HUDEP-2 (cell line): Measurements from ENCODE around the gene FOSL1.
A peak's percentile ranks its signal among the peaks of the same experiment; 100 is the strongest.

Source experiments
- DNase-seq, 76 experiments: peaks; one replicate each; lab custom pipeline; 2025; ENCODE audit not compliant: unreplicated experiment in 76 of 76; lab: John Stamatoyannopoulos, UW

FOSL1 gene

DNA sequence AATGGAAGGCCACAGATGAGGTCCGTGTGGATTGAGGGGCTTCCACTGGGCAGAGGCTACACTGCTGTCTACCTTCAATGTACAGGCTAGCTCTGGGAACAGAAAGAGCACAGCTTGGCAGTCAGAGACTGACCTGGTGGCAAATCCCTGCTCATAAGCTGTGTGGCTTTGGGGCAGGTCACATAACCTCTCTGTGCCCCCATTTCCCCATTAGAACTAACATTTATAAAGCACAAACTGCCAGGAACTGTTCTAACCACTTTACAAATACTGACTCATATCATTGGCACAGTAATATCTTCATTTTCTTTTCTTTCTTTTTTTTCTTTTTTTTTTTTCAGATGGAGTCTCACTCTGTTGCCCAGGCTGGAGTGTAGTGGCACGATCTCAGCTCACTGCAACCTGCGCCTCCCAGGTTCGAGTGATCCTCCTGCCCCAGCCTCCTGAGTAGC is 3.1 kb downstream of the FOSL1 start:
- no peak for DNase-seq

- no peak for DNase-seq
Measured at GRCh38 chr11:65896034-65896999, 3.9 kb downstream of the FOSL1 start.

GRCh38 chr11:65895482-65895981 is 4.7 kb downstream of the FOSL1 start:
- no peak for DNase-seq

DNA sequence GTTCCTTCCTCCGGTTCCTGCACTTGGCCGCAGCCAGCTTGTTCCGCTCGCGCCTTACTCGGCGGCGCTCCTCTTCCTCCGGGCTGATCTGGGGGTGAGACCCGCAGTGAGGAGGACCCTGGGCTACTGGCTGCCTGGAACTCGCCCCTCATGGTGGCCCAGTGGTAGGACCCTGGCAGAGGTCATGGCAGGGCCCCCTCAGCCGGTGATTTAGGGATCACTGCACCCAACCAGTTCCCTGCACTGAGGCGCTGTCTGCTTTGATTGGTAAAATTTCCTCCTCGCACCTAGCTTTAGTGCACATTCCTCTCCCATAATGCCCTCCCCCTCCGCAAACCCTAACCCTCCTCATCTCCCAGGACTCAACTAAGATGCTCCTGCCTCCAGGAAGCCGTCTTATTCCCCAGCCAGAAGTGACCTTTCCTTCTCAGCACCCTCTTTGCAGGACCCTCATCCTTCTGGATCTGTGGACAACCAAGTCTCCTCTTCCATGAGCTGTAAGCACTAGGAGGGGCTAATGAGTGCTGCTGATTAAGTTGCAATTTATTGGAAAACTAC is 6.1 kb downstream of the FOSL1 start:
- DNase-seq = no peak

DNA sequence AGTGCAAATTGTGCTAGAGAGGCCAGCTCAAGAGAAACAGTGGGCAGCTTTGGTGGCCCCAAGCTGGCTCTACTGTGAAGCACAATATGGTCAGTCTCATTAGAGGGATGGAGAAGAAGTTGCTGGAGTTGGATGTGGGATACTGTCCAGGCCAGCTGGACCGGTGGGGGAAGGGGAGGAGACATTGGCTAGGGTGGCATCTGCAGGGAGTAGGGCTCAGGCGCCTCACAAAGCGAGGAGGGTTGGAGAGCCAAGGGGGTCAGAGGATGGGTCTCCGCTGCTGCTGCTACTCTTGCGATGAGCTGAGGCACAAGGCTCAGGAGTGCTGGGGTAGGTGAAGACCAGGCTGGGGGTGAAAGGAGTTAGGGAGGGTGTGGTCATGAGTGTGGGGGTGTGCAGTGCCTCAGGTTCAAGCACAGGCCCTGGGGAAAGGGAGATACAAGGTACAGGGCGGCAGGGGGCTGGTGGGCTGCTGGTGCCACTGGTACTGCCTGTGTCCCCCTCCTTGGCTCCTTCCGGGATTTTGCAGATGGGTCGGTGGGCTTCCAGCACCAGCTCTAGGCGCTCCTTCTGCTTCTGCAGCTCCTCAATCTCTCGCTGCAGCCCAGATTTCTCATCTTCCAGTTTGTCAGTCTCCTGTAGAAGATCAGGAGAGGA is 7.4 kb downstream of the FOSL1 start:
- no peak for DNase-seq

DNA sequence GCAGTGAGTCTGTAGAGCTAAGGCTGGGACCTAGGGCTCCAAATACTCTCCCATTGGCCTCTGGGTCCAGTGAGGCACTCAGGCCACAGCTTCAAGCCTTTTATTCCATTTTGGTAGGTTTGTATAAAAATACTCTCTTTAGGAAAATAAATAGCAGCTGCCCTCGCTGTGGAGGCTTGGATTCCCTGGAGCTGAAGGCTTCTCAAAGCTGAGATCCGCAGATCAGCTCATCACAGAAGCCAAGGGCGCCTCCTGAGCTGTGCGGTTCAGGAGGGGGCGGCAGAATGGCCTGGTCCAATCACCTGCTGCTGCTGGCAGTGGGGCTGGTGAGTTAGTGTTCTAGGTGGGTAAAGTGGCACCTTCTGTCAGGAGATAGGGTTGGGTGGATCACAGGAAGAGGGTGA is 8.0 kb downstream of the FOSL1 start:
- peak in 2 of 76 experiments; percentile 13 to 17 for DNase-seq

- peak in 14 of 76 experiments; percentile 19 to 64 (median 46) for DNase-seq
Measured at GRCh38 chr11:65891219-65892136, 8.7 kb downstream of the FOSL1 start.

DNA sequence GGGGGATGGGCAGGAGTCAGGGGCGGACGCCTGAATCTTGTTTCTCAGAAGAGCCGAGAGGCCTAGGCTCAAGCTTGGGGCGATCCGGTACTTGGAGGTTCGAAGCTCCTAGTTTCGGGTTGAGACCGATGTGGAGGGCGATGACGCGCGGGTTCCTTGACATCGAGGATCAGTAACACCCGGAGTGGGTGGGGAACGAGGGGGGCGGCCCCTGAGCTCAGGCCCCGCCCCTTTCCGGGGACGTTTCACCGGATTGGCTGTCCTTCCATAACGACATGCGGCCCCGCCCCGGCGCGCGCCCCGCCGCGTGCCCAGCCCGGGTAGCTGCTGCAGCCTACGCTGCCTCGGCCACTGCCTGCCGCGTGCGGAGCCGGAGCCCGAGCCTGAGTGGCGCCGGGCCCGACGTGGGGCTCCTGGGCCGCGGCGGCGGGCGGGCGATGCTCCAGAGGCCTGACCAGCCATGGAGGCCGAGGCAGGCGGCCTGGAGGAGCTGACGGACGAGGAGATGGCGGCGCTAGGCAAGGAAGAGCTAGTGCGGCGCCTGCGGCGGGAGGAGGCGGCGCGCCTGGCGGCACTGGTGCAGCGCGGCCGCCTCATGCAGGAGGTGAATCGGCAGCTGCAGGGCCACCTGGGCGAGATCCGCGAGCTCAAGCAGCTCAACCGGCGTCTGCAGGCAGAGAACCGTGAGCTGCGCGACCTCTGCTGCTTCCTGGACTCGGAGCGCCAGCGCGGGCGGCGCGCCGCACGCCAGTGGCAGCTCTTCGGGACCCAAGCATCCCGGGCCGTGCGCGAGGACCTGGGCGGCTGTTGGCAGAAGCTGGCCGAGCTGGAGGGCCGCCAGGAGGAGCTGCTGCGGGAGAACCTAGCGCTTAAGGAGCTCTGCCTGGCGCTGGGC is 9.6 kb downstream of the FOSL1 start, which contains the start of gene CCDC85B:
TSS of gene CCDC85B (plus strand) at position 350 of the 895 bp plus-strand sequence. CDS start at position 461, 111 bp downstream.
- peak in 74 of 76 experiments; percentile 48 to 97 (median 94) for DNase-seq

DNA sequence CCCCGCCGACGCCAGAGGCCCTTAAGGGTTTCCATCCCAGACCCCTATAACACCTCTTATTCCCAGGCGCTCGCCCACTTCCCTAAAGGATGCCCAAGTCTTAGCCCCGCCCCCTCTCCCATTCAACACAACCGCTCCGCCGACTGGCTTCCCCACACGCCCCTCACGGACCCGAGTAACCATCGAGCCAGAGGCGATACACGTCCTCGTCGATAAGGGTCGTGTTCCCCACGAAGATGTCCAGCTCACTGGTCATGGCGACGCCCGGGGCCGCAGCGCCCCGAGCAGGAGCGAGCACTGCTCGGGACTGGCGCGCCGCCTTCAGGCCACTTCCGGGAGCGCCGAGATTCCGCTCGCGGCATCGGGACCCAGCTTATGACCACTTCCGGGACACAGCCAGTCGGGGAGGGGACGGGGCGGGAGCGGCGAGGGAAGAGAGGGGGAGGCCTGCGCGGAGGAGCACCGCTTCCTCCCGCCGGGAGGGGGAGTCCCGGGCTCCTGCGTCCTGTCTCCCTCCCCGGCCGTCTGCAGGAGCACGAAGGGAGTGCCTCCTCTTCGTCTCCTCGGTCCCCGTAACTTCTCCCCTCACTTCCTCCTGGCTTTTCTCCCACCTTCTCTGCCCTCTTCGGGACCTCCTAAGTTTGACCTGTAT is 11.9 kb downstream of the FOSL1 start, which contains the start of gene FIBP:
TSS of gene FIBP (minus strand) at position 309 of the 652 bp plus-strand sequence. CDS start at position 256, 53 bp downstream.
- peak; percentile 23 to 98 (median 93) for DNase-seq

DNA sequence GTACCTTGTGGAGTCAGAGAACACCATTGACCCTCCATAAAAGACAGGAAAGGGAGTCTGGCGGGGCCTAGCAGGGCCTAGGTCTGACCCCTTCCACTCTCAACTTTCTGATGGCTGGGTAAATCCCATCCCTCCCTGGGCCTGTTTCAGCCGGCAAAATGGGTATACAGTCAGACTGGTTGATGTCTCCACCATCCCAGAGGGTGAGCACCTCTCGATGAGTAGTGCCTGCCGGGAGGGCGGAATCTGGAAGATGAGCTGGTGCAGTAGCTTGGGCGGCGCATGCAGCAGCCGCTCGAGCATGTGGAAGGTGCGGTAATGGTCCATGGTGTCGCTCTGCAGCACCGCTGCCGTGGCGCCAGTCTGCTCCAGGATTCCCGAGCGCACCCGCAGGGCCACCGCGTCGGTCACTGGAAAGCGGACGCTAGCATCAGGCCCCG is 12.4 kb downstream of the FOSL1 start:
- peak in 2 of 76 experiments; percentile 43 to 60 for DNase-seq

DNA sequence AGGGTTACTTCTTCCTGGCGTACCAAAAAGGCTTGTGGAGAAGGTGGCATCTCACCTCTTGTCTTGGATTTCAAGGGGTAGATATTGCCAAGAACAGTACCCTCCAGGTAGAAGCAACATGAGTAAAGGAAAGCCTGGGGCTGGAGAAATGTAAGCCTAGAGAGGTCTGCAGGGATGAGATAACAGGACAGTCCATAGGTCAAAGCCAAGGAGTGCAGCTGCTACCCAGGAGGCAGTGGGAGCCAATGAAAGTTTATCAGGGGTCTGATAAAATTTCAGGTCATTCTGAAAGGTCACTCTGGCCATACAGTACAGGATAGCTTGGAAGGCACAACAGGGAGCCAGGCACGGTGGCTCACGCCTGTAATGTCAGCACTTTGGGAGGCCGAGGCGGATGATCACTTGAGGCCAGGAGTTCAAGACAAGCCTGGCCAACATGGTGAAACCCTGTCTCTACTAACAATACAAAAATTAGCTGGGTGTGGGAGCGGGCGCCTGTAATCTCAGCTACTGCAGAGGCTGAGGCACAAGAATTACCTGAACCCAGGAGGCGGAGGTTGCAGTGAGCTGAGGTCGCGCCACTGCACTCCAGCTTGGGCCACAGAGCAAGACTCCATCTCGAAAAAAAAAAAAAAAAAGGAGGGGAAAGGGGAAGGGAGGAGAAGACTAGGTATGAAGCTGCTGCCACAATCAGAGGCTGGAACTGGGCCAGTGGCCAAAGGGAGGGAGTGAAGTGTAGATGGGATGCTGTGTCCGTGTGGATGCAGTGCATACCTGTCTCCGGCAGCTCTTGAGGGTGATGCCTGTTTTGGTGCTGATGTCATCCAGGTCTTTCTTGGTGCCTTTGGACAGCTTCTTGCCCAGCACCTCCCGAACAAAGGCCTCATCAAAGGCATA is 13.1 kb downstream of the FOSL1 start:
- no peak for DNase-seq

- no peak for DNase-seq
Measured at GRCh38 chr11:65885808-65886536, 14.2 kb downstream of the FOSL1 start.

GRCh38 chr11:65885231-65885630 is 15.0 kb downstream of the FOSL1 start:
- no peak for DNase-seq

DNA sequence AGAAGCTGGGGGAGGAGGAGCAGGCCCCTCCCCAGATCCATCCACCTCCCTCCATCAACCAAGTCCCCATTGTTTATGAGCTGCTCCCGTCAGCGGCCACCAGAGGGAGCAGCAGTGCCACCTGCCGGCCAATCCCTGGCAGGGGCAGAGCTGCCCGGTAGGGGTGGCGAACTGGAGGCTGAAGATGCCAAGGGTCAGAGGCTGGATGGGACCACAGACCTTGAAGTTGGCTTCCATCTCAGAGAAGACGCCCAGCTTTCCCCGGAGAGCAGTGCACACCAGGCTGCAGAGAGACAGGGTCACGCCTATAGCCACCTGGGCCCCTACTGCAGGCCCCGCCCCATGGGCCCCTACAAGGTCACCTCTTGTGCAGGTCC is 15.5 kb downstream of the FOSL1 start:
- DNase-seq = peak in 68 of 76 experiments; percentile 14 to 84 (median 62)

GRCh38 chr11:65883786-65884715 is 16.1 kb downstream of the FOSL1 start:
- no peak for DNase-seq
